ENCODE data around the gene APOO.

- TF ChIP-seq, protein P1, sequence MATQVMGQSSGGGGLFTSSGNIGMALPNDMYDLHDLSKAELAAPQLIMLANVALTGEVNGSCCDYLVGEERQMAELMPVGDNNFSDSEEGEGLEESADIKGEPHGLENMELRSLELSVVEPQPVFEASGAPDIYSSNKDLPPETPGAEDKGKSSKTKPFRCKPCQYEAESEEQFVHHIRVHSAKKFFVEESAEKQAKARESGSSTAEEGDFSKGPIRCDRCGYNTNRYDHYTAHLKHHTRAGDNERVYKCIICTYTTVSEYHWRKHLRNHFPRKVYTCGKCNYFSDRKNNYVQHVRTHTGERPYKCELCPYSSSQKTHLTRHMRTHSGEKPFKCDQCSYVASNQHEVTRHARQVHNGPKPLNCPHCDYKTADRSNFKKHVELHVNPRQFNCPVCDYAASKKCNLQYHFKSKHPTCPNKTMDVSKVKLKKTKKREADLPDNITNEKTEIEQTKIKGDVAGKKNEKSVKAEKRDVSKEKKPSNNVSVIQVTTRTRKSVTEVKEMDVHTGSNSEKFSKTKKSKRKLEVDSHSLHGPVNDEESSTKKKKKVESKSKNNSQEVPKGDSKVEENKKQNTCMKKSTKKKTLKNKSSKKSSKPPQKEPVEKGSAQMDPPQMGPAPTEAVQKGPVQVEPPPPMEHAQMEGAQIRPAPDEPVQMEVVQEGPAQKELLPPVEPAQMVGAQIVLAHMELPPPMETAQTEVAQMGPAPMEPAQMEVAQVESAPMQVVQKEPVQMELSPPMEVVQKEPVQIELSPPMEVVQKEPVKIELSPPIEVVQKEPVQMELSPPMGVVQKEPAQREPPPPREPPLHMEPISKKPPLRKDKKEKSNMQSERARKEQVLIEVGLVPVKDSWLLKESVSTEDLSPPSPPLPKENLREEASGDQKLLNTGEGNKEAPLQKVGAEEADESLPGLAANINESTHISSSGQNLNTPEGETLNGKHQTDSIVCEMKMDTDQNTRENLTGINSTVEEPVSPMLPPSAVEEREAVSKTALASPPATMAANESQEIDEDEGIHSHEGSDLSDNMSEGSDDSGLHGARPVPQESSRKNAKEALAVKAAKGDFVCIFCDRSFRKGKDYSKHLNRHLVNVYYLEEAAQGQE (IDR thresholded peaks at IDR 0.05; ENCODE audit: low read depth), result no peak
- TF ChIP-seq NFIC (IDR thresholded peaks at IDR 0.05) (no peak), EP300 (IDR thresholded peaks at IDR 0.05; ENCODE audit: borderline replicate concordance) (no peak), RAD21 (IDR thresholded peaks at IDR 0.05; ENCODE audit: low read depth) (no peak), CEBPB (IDR thresholded peaks at IDR 0.05) (no peak), TAF1 (IDR thresholded peaks at IDR 0.05; ENCODE audit: low read depth) (no peak), CREB1 (IDR thresholded peaks at IDR 0.05; ENCODE audit: low read depth) (no peak), YY1 (IDR thresholded peaks at IDR 0.05; ENCODE audit: low read depth) (no peak), TCF12 (IDR thresholded peaks at IDR 0.05; ENCODE audit: low read depth) (no peak)
- TF ChIP-seq, protein P2, sequence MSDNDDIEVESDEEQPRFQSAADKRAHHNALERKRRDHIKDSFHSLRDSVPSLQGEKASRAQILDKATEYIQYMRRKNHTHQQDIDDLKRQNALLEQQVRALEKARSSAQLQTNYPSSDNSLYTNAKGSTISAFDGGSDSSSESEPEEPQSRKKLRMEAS (IDR thresholded peaks at IDR 0.05), result no peak
These were observed 20.3 kb downstream of the APOO start for GRCh38 chrX:23887451-23887850.
